A673 (cell line): Measurements from ENCODE around the gene GOLGA6L6.
"Not testable (repeated sequence)": the region's sequence is repeated elsewhere in the genome, so short reads cannot be mapped to it uniquely, and the experiment has no call there.

Experiments used
- CTCF ChIP-seq: fragments of 300-800, 200-600 bp; sonication (generic); conservative IDR thresholded peaks from 2 replicates; pipeline ENCODE4 v1.5.1; 2017; ENCODE audit warnings: low read depth, mild to moderate bottlenecking, antibody characterized with exemption, low read length, moderate library complexity, mixed read lengths
- EZH2 ChIP-seq: fragments of 200-600 bp; sonication (generic); IDR thresholded peaks from 2 replicates; pipeline ENCODE4 v1.6.1; 2017; ENCODE audit warnings: borderline replicate concordance, low read depth, mild to moderate bottlenecking, mixed read lengths, antibody characterized with exemption, low read length; ENCODE audit not compliant: poor library complexity, severe bottlenecking

- TF ChIP-seq CTCF, EZH2: not testable (repeated sequence)
Observed at GRCh38 chr15:20502839-20503238, 38.8 kb downstream of the GOLGA6L6 start.
